DMS53 (cell line): Measurements from ENCODE around the gene VTA1.
"Not testable (repeated sequence)": the region's sequence is repeated elsewhere in the genome, so short reads cannot be mapped to it uniquely, and the experiment has no call there.

Experiments used
- DNase-seq: peaks from one replicate; lab custom pipeline; 2025; lab: John Stamatoyannopoulos, UW

The VTA1 gene

DNA sequence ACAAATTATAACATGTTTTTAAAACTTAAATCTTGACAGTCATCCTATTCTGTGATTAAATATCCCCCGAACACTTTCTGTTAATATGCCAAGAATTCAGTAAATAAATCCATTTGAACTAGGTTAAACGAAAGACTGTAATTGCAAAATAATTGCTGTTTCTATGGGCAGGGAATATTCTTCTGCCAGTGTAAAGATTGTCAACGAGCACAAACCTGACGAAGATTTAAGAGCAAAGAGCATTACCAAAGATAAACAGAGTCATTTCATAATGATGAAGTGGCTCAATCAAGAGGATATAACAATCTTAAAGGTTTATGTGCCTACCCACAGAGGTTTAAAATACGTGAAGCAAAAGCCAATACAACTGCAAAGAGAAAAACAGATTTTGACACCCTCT, 78.5 kb downstream of the VTA1 start:
- DNase-seq: no peak

- no peak for DNase-seq
These were observed 79.7 kb downstream of the VTA1 start for GRCh38 chr6:142226731-142227130.

DNA sequence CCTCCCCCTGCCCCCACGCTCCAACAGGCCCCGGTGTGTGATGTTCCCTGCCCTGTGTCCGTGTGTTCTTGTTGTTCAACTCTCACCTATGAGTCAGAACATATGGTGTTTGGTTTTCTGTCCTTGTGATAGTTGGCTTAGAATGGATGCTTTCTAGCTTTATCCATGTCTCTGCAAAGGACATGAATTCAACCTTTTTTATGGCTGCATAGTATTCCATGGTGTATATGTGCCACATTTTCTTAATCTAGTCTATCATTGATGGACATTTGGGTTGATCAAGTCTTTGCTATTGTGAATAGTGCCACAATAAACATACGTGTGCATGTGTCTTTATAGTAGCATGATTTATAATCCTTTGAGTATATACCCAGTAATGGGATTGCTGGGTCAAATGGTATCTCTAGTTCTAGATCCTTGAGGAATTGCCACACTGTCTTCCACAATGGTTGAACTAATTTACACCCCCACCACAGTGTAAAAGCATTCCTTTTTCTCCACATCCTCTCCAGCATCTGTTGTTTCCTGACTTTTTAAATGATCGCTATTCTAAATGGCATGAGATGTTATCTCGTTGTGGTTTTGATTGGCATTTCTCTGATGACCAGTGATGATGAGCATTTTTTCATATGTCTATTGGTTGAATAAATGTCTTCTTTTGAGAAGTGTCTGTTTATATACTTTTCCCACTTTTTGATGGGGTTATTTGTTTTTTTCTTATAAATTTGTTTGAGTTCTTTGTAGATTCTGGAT, 82.6 kb downstream of the VTA1 start:
- not testable (repeated sequence) for DNase-seq

DNA sequence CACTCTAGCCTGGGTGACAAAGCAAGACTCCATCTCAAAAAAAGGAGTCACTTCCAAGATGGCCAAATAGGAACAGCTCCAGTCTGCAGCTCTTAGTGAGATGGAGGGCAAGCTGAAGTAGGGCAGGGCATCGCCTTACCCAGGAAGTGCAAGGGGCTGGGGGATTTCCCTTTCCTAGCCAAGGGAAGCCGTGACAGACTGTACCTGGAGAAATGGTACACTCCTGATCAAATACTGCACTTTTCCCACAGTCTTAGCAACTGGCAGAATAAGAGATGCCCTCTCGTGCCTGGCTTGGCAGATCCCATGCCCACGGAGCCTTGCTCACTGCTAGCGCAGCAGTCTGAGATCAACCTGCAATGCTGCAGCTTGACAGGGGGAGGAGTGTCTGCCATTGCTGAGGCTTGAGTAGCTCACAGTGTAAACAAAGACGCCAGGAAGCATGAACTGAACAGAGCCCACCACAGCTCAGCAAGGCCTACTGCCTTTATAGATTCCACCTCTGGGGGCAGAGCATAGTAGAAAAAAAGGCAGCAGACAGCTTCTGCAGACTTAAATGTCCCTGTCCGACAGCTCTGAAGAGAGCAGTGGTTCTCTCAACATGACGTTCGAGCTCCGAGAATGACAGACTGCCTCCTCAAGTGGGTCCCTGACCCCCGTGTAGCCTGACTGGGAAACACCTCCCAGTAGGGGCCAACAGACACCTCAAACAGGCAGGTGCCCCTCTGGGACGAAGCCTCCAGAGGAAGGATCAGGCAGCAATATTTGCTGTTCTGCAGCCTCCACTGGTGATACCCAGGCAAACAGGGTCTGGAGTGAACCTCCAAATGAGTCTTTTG, 85.4 kb downstream of the VTA1 start:
- DNase-seq: peak; percentile 34

DNA sequence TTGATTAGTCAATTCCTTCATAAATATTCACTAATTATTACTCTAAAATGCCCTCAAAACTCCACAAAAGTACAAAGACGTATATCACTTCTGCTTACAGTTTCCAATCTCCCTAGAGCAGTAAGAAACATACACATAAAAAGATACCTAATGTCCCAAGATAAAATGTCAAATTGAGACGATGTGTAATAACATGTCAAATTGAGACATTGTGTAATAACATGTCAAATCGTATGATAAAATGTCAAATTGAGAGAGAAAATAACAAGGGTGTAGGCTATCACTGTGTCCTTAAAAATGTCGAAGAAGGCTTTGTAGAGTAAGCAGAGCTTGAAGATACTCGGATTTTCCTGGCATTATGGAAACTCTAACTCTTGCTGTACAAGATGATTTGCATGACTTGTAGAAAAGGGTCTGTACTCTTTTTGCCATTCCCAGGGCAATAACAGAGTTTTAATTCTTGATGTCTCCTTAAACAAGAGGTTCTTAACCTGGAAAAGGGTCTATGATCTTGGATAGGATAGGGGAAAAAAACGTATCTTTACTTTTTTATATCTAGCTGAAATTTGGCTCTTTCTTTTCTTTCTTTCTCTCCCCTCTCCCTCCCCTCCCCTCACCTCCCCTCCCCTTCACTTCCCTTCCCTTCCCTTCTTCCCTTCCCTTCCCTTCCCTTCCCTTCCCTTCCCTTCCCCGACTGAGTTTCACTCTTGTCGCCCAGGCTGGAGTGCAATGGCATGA, 87.1 kb downstream of the VTA1 start:
- DNase-seq: no peak

DNA sequence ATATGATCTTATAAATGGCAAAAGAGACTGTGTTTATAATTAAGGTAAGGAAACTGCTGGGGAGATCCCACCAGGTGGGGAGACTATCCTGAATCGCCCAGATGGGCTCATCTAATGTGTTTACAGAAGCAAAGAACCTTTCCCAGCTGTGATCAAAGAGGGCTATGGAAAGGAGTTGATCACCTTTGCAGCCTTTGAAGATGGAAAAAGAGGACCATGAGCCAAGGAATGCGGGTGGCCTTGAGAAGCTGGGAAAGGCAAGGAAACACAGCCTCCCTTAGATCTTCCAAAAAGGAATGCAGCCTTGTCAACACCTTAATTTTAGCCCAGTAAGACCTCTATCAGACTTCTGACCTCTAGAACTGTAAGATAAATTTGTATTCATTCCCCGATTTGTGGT, 88.2 kb downstream of the VTA1 start:
- DNase-seq: no peak

DNA sequence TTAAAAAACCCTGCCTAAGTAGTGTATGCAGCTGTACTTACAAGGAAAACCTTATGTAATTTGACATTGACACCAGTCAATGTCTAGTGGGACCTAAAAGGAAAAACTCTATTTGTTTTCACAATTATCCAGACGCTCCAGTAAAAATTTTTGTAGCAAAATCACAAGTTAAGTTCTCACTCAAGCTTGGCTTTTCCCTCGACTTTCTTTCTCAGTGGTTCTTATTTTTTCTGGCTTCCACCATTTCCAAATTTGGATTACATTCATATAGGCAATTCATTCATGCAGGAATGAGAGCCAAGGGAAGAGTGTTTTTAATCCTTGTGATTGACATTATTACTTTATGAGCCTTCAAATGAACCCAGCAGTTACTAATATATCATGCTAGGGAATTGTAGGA, 88.7 kb downstream of the VTA1 start:
- DNase-seq: no peak

DNA sequence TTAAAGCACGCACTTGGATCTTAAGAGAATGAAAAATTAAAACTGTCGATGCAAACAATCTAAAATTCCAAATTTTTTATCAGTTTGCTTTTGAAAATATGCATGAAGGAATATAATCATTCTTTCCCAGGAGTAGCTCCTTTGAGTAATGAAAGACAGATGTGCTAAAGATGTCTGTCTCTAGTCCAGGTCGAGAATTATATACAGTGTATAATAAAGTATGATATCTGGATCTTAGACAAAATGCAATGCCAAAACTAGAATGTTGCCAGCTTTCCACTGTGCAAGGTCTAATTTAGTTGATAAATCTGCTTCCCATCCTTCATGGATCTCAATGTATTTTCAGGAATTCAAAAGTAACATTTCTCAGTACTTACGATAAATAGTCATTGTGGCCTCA, 89.6 kb downstream of the VTA1 start:
- no peak for DNase-seq

- DNase-seq: no peak
These were observed 91.8 kb downstream of the VTA1 start for GRCh38 chr6:142238881-142239280.

- DNase-seq: no peak
These were observed 93.1 kb downstream of the VTA1 start for GRCh38 chr6:142240179-142240578.

DNA sequence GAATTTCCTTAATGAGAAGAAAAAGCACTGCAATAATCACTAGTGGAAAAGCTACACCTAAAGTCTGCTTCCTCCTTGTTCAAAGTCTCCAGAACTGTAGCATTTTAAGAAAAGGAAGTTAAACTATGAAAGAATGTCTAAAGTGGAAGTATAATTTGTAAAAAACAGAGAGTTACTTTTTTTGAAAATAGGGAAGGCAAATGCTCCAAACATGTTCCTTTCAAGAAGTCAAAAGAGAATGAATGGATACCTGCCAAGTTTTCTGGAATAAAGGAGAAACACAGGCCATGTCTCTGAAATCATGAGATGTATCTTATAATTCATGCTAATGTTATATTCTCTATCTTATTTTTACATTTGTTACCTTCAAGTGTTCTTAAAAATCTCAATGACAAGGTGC, 94.0 kb downstream of the VTA1 start:
- DNase-seq: no peak

- DNase-seq: no peak
These were observed 95.2 kb downstream of the VTA1 start for GRCh38 chr6:142242269-142242668.

GRCh38 chr6:142246960-142247359, 99.9 kb downstream of the VTA1 start:
- no peak for DNase-seq

DNA sequence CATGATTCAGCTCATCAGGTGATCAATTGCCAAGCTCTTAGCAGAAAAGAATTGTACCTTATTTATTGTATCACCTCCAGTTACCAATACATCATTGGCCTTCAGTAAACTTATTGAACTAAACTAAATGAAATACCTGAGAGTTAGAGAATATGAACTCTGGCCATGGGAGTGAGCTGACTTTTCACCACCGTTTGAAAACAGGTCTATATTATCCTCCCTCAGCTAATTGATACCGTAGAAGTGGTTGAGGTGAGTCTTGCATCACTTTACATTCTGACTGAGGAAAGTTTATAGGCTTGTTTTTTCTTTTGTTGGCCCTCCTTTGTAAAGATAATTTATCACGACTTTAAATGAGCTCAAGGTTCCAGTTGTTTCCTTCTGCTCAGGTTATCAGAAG, 102.2 kb downstream of the VTA1 start:
- no peak for DNase-seq

GRCh38 chr6:142251930-142252445, 104.9 kb downstream of the VTA1 start:
- no peak for DNase-seq

DNA sequence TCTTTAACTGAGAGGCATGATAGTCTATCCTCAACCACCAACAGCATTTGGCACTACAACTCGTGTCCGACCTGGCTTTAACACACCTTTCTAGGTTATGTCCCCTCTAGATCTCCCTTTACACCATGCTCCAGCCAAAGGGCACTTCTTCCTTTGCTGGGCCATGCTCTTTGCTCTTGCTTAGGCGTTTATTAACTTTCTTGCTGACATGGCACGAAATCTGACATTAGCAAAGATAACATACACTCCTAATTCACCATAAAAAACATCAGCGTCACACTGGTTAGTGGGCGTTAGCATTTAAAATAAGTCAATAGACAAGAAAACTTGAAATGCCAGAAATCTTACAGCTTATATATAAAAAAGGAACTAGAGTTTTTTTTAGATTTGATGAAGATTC, 107.5 kb downstream of the VTA1 start:
- DNase-seq: no peak

DNA sequence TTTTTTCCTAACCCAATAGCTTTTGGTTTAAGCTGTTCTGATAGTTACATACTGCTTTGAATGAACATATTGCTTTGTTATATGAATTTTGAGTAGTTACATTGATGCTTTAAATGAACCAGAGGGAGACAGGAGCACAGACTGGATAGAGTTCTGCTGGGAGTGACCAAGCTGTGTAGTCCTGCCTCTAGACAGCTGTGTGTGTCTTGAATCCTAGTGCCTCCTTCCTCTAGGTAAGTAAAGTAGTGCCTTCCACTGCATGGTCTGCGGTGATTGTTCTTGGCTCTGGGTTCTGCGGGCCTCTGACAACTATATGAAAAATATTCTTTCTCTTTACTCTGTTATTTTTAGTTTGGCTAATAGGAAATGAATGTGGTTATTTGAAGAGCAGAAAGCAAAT, 108.7 kb downstream of the VTA1 start:
- DNase-seq: no peak

DNA sequence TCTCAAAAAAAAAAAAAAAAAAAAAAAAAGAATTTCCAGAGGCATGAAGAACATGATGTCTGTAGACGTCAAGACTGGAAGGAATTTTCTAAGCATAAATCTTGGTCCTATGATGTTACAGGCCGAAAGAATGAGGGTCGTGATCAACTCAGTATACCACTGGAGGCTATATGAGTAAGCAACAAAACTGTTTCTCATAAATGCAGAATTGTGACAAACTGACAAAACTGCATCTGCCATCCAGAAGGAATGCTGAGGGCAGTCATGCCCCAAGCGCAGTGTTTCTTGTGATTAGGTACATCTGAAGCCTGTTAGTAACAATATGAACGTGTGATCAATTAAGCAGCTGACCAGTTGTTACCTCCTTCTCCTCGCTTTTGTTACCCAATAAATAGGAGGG, 111.2 kb downstream of the VTA1 start:
- no peak for DNase-seq

- no peak for DNase-seq
These were observed 111.7 kb downstream of the VTA1 start for GRCh38 chr6:142258757-142259156.

GRCh38 chr6:142260748-142261147, 113.7 kb downstream of the VTA1 start:
- DNase-seq: no peak

DNA sequence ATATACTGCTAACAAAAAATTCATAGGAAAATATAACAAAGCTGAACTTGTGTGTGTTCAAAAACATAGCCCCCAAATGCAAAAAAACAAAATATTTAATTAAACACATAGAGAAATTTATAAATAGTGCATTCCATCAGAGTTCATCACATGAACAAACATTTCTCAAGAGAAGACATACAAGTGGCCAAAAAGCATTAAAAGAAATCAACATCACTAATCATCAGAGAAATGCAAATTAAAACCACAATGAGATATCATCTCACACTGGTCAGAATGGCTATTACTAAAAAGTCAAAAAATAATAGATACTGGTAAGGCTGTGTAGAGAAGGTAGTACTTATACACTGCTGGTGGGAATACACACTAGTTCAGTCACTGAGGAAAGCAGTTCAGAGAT, 115.2 kb downstream of the VTA1 start:
- DNase-seq: no peak

GRCh38 chr6:142265476-142265875, 118.4 kb downstream of the VTA1 start:
- DNase-seq: peak; percentile 20

GRCh38 chr6:142266060-142266459, 119.0 kb downstream of the VTA1 start:
- DNase-seq: no peak
